ENCODE measurements around the gene PRDM13.
"Not testable (repeated sequence)": the region's sequence is repeated elsewhere in the genome, so short reads cannot be mapped to it uniquely, and the experiment has no call there.

PRDM13 gene

DNA sequence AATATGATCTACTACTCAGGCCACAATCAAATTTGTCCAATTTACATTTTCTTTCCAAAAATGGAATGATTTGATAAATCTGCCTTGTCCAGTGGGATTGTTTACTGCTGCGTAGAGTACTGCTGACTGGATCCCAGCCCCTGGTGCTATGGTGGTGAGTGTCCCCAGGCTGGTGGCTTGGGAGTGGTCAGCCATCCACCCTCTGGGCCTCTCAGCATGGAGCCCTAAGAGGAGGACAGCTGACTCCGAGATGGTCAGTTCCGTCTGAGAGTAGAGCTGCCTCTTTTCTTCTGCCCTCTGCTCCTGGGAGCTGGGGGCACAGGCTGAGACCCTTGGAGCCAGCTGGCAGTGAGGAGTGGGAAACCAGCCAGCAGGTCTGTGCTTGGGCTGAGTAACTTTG lies 22.7 kb downstream of the PRDM13 start:
- H3K4me3 Mint-ChIP-seq, result no peak overlapping the region
- ATAC-seq (ENCODE audit: low read depth), result no peak
- H3K4me1 Mint-ChIP-seq, result no peaks in the 10 kb centered on the region
- no peak overlapping the region for H3K27ac Mint-ChIP-seq
- no peak for DNase-seq (ENCODE audit: low spot score in 2 of 2)
- no peaks in the 10 kb centered on the region for H3K36me3 Mint-ChIP-seq
- peaks cover 18% of the 10 kb centered on the region for H3K27me3 Mint-ChIP-seq
- H3K9me3 Mint-ChIP-seq, result no peaks in the 10 kb centered on the region

GRCh38 chr6:99637629-99638028 lies 31.0 kb downstream of the PRDM13 start:
- H3K9me3 Mint-ChIP-seq, result peaks cover 10% of the 10 kb centered on the region
- H3K27me3 Mint-ChIP-seq, result peaks cover 7% of the 10 kb centered on the region
- H3K27ac Mint-ChIP-seq, result no peak overlapping the region
- ATAC-seq (ENCODE audit: low read depth), result no peak
- H3K4me1 Mint-ChIP-seq, result no peaks in the 10 kb centered on the region
- peaks cover 6% of the 10 kb centered on the region for H3K36me3 Mint-ChIP-seq
- no peak overlapping the region for H3K4me3 Mint-ChIP-seq
- no peak for DNase-seq (ENCODE audit: low spot score in 2 of 2)

- H3K27me3 Mint-ChIP-seq; ATAC-seq (ENCODE audit: low read depth); DNase-seq (ENCODE audit: low spot score in 2 of 2); H3K27ac Mint-ChIP-seq; H3K4me1 Mint-ChIP-seq; H3K36me3 Mint-ChIP-seq; H3K4me3 Mint-ChIP-seq: not testable (repeated sequence)
- peaks cover 10% of the 10 kb centered on the region for H3K9me3 Mint-ChIP-seq
Measured at GRCh38 chr6:99638358-99638757, 31.7 kb downstream of the PRDM13 start.

GRCh38 chr6:99641270-99641669 lies 34.6 kb downstream of the PRDM13 start:
- Mint-ChIP-seq H3K4me1 (no peaks in the 10 kb centered on the region), H3K9me3 (peaks cover 10% of the 10 kb centered on the region), H3K27ac (no peak overlapping the region), H3K36me3 (peaks cover 6% of the 10 kb centered on the region), H3K27me3 (peaks cover 5% of the 10 kb centered on the region), H3K4me3 (no peak overlapping the region)
- ATAC-seq (ENCODE audit: low read depth), result no peak
- DNase-seq (ENCODE audit: low spot score in 2 of 2), result no peak

DNA sequence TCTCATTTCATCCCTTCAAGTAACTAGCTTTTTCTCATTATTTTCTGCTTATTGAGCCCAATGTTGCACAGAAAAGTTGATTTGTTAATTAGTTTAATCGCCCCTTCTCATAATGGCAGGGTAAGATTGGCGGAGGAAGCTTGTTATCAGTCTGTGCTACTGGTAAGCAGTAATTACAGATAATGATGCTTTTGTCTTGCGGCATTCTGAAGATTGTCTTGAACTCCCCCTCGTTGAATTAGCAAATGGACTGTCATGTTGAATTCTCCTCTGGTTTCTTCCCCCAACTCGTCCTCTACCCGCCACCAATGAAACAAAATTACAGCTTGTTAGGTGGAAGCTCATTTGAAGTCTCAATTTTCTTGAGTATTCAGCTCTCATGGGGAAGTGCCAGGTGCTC lies 39.4 kb downstream of the PRDM13 start:
- no peak for ATAC-seq (ENCODE audit: low read depth)
- Mint-ChIP-seq H3K9me3 (peaks cover 1% of the 10 kb centered on the region), H3K27ac (no peak overlapping the region), H3K4me1 (no peaks in the 10 kb centered on the region), H3K36me3 (peaks cover 1% of the 10 kb centered on the region), H3K4me3 (no peak overlapping the region), H3K27me3 (peaks cover 6% of the 10 kb centered on the region)
- no peak for DNase-seq (ENCODE audit: low spot score in 2 of 2)

GRCh38 chr6:99650091-99650571 lies 43.5 kb downstream of the PRDM13 start:
- peaks cover 14% of the 10 kb centered on the region for H3K27me3 Mint-ChIP-seq
- not testable (repeated sequence) for H3K4me1 Mint-ChIP-seq; H3K9me3 Mint-ChIP-seq; H3K4me3 Mint-ChIP-seq; DNase-seq (ENCODE audit: low spot score in 2 of 2); ATAC-seq (ENCODE audit: low read depth); H3K27ac Mint-ChIP-seq; H3K36me3 Mint-ChIP-seq

- H3K27me3 Mint-ChIP-seq, result no peaks in the 10 kb centered on the region
- no peak overlapping the region for H3K4me3 Mint-ChIP-seq
- no peak overlapping the region for H3K27ac Mint-ChIP-seq
- DNase-seq (ENCODE audit: low spot score in 2 of 2) (no peak), ATAC-seq (ENCODE audit: low read depth) (no peak)
- H3K36me3 Mint-ChIP-seq, result no peaks in the 10 kb centered on the region
- H3K9me3 Mint-ChIP-seq, result no peaks in the 10 kb centered on the region
- H3K4me1 Mint-ChIP-seq, result no peaks in the 10 kb centered on the region
Measured at GRCh38 chr6:99660206-99660605, 53.6 kb downstream of the PRDM13 start.

GRCh38 chr6:99661870-99662269 lies 55.2 kb downstream of the PRDM13 start:
- ATAC-seq (ENCODE audit: low read depth), result no peak

GRCh38 chr6:99662616-99663015 lies 56.0 kb downstream of the PRDM13 start:
- Mint-ChIP-seq H3K27ac (no peak overlapping the region), H3K4me1 (no peaks in the 10 kb centered on the region), H3K9me3 (no peaks in the 10 kb centered on the region), H3K4me3 (no peak overlapping the region), H3K36me3 (no peaks in the 10 kb centered on the region), H3K27me3 (no peaks in the 10 kb centered on the region)
- no peak for ATAC-seq (ENCODE audit: low read depth)
- DNase-seq (ENCODE audit: low spot score in 2 of 2), result no peak

More at GRCh38 chr6:99661870-99662269, 55.2 kb downstream of the PRDM13 start:
- Mint-ChIP-seq H3K27ac (no peak overlapping the region), H3K4me1 (no peaks in the 10 kb centered on the region), H3K9me3 (no peaks in the 10 kb centered on the region), H3K27me3 (no peaks in the 10 kb centered on the region), H3K36me3 (no peaks in the 10 kb centered on the region), H3K4me3 (no peak overlapping the region)
- no peak for DNase-seq (ENCODE audit: low spot score in 2 of 2)
